Small intestine (tissue), 7 donors: ENCODE measurements around the gene CHRNB4. TPM values are rescaled to one million over a fixed set of nuclear protein-coding genes. Genes with fewer than 3 reads are reported as not detected.

Experiments
- DNase-seq, 2 donors: peaks; one replicate each; pipeline versions ENCODE4 v3.0.0 to v3.0.0-alpha.2; 2013
- FAIRE-seq: peaks from 2 replicates; lab custom pipeline; 2012; peaks lifted over from hg19 to GRCh38; lab: Jason Lieb, UNC
- H3K27ac ChIP-seq, 3 donors: one replicate each; pipeline ENCODE4 v1.5.1; 2013; ENCODE audit warnings: low read length in 2 of 3, mild to moderate bottlenecking in 2 of 3, control low read depth in 1 of 3, inconsistent platforms in 1 of 3, low read depth in 1 of 3, moderate library complexity in 1 of 3
- H3K27me3 ChIP-seq, 3 donors: one replicate each; pipeline ENCODE4 v1.6.1; 2013; ENCODE audit warnings: low read length in 3 of 3, inconsistent platforms in 1 of 3; ENCODE audit not compliant: control insufficient read depth in 3 of 3, insufficient read depth in 3 of 3
- H3K36me3 ChIP-seq, 3 donors: one replicate each; pipeline ENCODE4 v1.6.1; 2013; ENCODE audit warnings: low read length in 3 of 3, inconsistent platforms in 1 of 3, low read depth in 1 of 3, mild to moderate bottlenecking in 1 of 3, moderate library complexity in 1 of 3; ENCODE audit not compliant: control insufficient read depth in 3 of 3, insufficient read depth in 2 of 3
- H3K4me1 ChIP-seq, 3 donors: one replicate each; pipeline ENCODE4 v1.6.1; 2013; ENCODE audit warnings: low read length in 2 of 3, inconsistent platforms in 1 of 3, low read depth in 1 of 3, mild to moderate bottlenecking in 1 of 3, moderate library complexity in 1 of 3; ENCODE audit not compliant: control insufficient read depth in 3 of 3, insufficient read depth in 2 of 3
- H3K4me3 ChIP-seq, 3 donors: one replicate each; pipeline ENCODE4 v1.5.1; 2013; ENCODE audit warnings: low read length in 3 of 3, control low read depth in 1 of 3, inconsistent platforms in 1 of 3, low read depth in 1 of 3, mild to moderate bottlenecking in 1 of 3, moderate library complexity in 1 of 3
- H3K9me3 ChIP-seq, 2 donors: one replicate each; pipeline ENCODE4 v1.6.1; 2013; ENCODE audit warnings: low read depth in 1 of 2, low read length in 1 of 2; ENCODE audit not compliant: control insufficient read depth in 2 of 2, insufficient read depth in 1 of 2
- WGBS, 3 donors: extraction: QIAGEN DNeasy Blood & Tissue Kit; methylation state at CpG; one replicate each; pipeline ENCODE4 v1.1.7; 2013; 5-methylcytosine and 5-hydroxymethylcytosine counted together
- polyA plus RNA-seq, 4 donors: library from polyadenylated mRNA; stranded (reverse) in 3 of 4; unstranded in 1 of 4; fragments of 200-250 nt in 3 of 4; fragments of 120-200 nt in 1 of 4; gene quantifications; one replicate each; pipeline versions ENCODE4 v1.2.1 to v1.2.3, GENCODE V29; 2013
- donor health status: healthy with polysubstance abuse.
- donor health status: control.
- donor health status: control.
- donor health status: Bipolar disorder and iron deficiency.
- donor health status: healthy.

The CHRNB4 gene
- polyA plus RNA-seq, 4 donors, result 0.43 to 1.4 TPM; not detected in 2

GRCh38 chr15:78662028-78662427 is 21.0 kb upstream of the CHRNB4 start:
- Histone ChIP-seq H3K9me3 (no peaks in the 10 kb centered on the region), H3K27ac (no peak overlapping the region), H3K27me3 (no peaks in the 10 kb centered on the region), H3K36me3 (no peaks in the 10 kb centered on the region), H3K4me3 (no peak overlapping the region), H3K4me1 (no peaks in the 10 kb centered on the region)
- 51 to 72% (median 63%) methylated on average over 5 of the region's 5 CpGs for WGBS, 3 donors
- FAIRE-seq, result no peak
- no peak for DNase-seq

GRCh38 chr15:78661001-78661400 is 20.0 kb upstream of the CHRNB4 start:
- no peaks in the 10 kb centered on the region for H3K4me1 ChIP-seq
- DNase-seq, result no peak
- H3K27ac ChIP-seq, result no peak overlapping the region
- WGBS, 3 donors, result 92 to 94% (median 94%) methylated on average over 18 to 19 of the region's 19 CpGs
- no peaks in the 10 kb centered on the region for H3K9me3 ChIP-seq
- no peaks in the 10 kb centered on the region for H3K36me3 ChIP-seq
- no peaks in the 10 kb centered on the region for H3K27me3 ChIP-seq
- no peak overlapping the region for H3K4me3 ChIP-seq
- FAIRE-seq, result no peak

- H3K9me3 ChIP-seq, result no peaks in the 10 kb centered on the region
- 55 to 68% (median 57%) methylated on average over 9 of the region's 9 CpGs for WGBS, 3 donors
- no peak for DNase-seq
- no peaks in the 10 kb centered on the region for H3K36me3 ChIP-seq
- FAIRE-seq, result no peak
- H3K27ac ChIP-seq, result no peak overlapping the region
- no peaks in the 10 kb centered on the region for H3K27me3 ChIP-seq
- H3K4me3 ChIP-seq, result no peak overlapping the region
- H3K4me1 ChIP-seq, result no peaks in the 10 kb centered on the region
Measured at GRCh38 chr15:78660584-78660983, 19.6 kb upstream of the CHRNB4 start.

- no peaks in the 10 kb centered on the region for H3K36me3 ChIP-seq
- no peaks in the 10 kb centered on the region for H3K9me3 ChIP-seq
- no peak for FAIRE-seq
- peaks cover 0 to 3% (median 3%) of the 10 kb centered on the region in 3 donors for H3K27me3 ChIP-seq
- H3K4me1 ChIP-seq, result no peaks in the 10 kb centered on the region
- no peak overlapping the region for H3K27ac ChIP-seq
- no peak for DNase-seq
- no peak overlapping the region for H3K4me3 ChIP-seq
Measured at GRCh38 chr15:78658823-78659222, 17.8 kb upstream of the CHRNB4 start.

- no peak overlapping the region for H3K27ac ChIP-seq
- H3K4me1 ChIP-seq, result no peaks in the 10 kb centered on the region
- H3K9me3 ChIP-seq, result no peaks in the 10 kb centered on the region
- 83 to 90% (median 86%) methylated on average over 4 of the region's 4 CpGs for WGBS, 3 donors
- FAIRE-seq (no peak), DNase-seq (no peak)
- H3K27me3 ChIP-seq, result peaks cover 0 to 7% (median 3%) of the 10 kb centered on the region in 3 donors
- no peak overlapping the region for H3K4me3 ChIP-seq
- H3K36me3 ChIP-seq, result no peaks in the 10 kb centered on the region
Measured at GRCh38 chr15:78654272-78654671, 13.3 kb upstream of the CHRNB4 start.

GRCh38 chr15:78651930-78652615 is 11.1 kb upstream of the CHRNB4 start:
- WGBS, 3 donors, result 88 to 91% (median 88%) methylated on average over 1 of the region's 1 CpG
- Histone ChIP-seq H3K36me3 (no peaks in the 10 kb centered on the region), H3K27ac (no peak overlapping the region), H3K4me3 (no peak overlapping the region), H3K4me1 (no peaks in the 10 kb centered on the region), H3K9me3 (no peaks in the 10 kb centered on the region), H3K27me3 (peaks cover 0 to 7% (median 3%) of the 10 kb centered on the region in 3 donors)
- no peak for DNase-seq
- no peak for FAIRE-seq

GRCh38 chr15:78651007-78651406 is 10.0 kb upstream of the CHRNB4 start:
- Histone ChIP-seq H3K9me3 (no peaks in the 10 kb centered on the region), H3K4me3 (no peak overlapping the region), H3K27ac (no peak overlapping the region), H3K36me3 (no peaks in the 10 kb centered on the region), H3K27me3 (peaks cover 0 to 7% (median 3%) of the 10 kb centered on the region in 3 donors), H3K4me1 (no peaks in the 10 kb centered on the region)
- FAIRE-seq (no peak), DNase-seq (no peak)
- WGBS, 3 donors, result 26 to 59% (median 43%) methylated on average over 3 of the region's 3 CpGs

- Histone ChIP-seq H3K36me3 (no peaks in the 10 kb centered on the region), H3K4me3 (no peak overlapping the region), H3K4me1 (no peaks in the 10 kb centered on the region), H3K27me3 (peaks cover 0 to 7% (median 3%) of the 10 kb centered on the region in 3 donors), H3K27ac (no peak overlapping the region), H3K9me3 (no peaks in the 10 kb centered on the region)
- 81 to 89% (median 87%) methylated on average over 4 of the region's 4 CpGs for WGBS, 3 donors
- no peak for DNase-seq
- FAIRE-seq, result no peak
Measured at GRCh38 chr15:78650022-78650421, 9.0 kb upstream of the CHRNB4 start.

- H3K27me3 ChIP-seq, result peaks cover 0 to 19% (median 0%) of the 10 kb centered on the region in 3 donors
- H3K27ac ChIP-seq, result no peak overlapping the region
- H3K9me3 ChIP-seq, result no peaks in the 10 kb centered on the region
- no peak for DNase-seq
- no peaks in the 10 kb centered on the region for H3K36me3 ChIP-seq
- WGBS, 3 donors, result 82 to 94% (median 93%) methylated on average over 4 of the region's 4 CpGs
- no peak for FAIRE-seq
- no peak overlapping the region for H3K4me3 ChIP-seq
- peaks cover 0 to 12% (median 0%) of the 10 kb centered on the region in 3 donors for H3K4me1 ChIP-seq
Measured at GRCh38 chr15:78645009-78645408, 4.0 kb upstream of the CHRNB4 start.
